NOMO-1 (cell line): ENCODE results near the gene CNTNAP2.
A peak's percentile ranks its signal among the peaks of the same experiment; 100 is the strongest.

ENCODE experiments used
- DNase-seq, 2 experiments: peaks; one replicate each; lab custom pipeline; 2025; ENCODE audit not compliant: unreplicated experiment in 2 of 2; lab: John Stamatoyannopoulos, UW

CNTNAP2 gene

DNA sequence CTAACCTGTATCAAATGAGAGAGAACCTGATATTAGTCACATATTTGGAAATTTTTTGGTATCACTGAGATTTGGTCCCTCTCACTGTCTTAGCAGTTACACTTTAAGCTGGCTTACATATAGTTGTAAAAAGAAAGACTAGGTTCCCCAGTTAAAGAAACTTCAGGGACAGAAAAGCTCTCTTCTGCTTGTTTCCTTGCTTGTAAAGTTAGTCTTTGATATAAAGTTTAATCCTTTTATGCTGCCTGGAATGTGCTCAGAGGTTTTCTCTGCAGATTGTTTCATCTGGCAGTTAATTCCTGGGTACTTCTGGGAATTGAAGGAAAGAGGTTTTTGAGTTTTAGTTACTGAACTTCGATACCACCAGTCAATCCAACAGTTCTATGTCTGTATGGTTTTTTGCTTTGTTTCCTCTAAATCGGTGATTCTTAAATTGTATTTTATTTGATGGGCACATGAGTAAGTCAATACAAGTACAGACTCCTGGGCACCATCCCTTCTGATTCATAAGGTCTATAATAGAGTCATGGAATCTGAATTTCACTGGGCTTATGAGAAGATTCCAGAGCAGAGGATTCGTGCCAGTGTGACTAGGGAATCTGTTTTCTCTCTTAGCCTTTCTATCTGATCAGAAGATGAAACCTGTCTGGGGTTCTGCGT lies 1393.1 kb downstream of the CNTNAP2 start:
- DNase-seq = no peak

DNA sequence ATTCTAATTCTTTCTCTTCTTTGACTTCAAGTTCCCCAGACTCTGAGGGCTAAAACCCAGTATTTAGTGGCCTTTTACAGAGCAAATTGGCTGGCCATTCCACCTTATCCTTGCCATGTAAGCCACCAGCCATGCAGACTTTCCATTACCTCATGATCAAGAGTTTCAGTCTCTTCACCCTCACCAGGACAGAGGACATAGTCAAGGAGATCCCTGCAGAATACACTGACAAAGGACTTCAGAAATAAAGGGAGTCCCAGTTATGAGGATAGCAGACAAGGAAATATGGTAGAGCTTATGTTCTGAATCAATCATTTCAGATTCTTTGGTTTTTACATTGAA lies 1393.6 kb downstream of the CNTNAP2 start:
- DNase-seq = no peak

DNA sequence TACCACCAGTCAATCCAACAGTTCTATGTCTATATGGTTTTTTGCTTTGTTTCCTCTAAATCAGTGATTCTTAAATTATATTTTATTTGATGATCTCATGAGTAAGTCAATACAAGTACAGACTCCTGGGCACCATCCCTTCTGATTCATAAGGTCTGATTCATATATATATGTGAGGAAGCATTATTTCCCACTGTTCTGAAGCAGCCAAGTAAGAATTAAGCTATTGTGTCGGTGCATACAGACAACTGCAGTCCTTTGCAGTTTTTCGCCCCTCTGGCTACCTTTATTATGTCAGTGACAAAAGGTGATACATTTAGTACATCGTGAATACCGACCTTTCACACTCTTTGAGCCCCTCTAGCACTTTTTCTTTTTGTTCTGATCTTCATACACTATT lies 1394.3 kb downstream of the CNTNAP2 start:
- no peak for DNase-seq

- DNase-seq = no peak
Observed at GRCh38 chr7:147513451-147513850, 1396.8 kb downstream of the CNTNAP2 start.

- no peak for DNase-seq
Observed at GRCh38 chr7:147516391-147516790, 1399.8 kb downstream of the CNTNAP2 start.

- DNase-seq = no peak
Observed at GRCh38 chr7:147519062-147519461, 1402.5 kb downstream of the CNTNAP2 start.

GRCh38 chr7:147523056-147523455 lies 1406.5 kb downstream of the CNTNAP2 start:
- no peak for DNase-seq

GRCh38 chr7:147524726-147525250 lies 1408.2 kb downstream of the CNTNAP2 start:
- no peak for DNase-seq

- no peak for DNase-seq
Observed at GRCh38 chr7:147525325-147525724, 1408.7 kb downstream of the CNTNAP2 start.

GRCh38 chr7:147535701-147536111 lies 1419.1 kb downstream of the CNTNAP2 start:
- DNase-seq = no peak

- DNase-seq = no peak
Observed at GRCh38 chr7:147539685-147540084, 1423.1 kb downstream of the CNTNAP2 start.

DNA sequence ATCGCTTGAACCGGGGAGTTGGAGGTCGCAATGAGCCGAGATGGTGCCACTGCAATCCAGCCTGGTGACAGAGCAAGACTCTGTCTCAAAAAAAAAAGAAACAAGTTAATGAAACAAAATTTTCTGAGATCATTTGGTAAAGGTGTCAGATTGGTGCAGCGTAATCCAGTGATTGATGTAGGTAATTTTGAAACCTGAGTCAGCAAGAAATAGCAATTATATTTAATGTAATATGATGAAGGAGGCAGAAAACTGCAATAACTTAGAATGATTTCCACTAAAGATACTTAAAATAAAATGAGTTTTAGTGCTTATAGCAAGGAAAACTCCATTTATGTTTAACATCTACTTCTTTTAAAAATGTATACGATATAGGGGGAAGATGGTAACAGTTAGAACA lies 1424.1 kb downstream of the CNTNAP2 start:
- DNase-seq = no peak

GRCh38 chr7:147541261-147541660 lies 1424.7 kb downstream of the CNTNAP2 start:
- DNase-seq = no peak

DNA sequence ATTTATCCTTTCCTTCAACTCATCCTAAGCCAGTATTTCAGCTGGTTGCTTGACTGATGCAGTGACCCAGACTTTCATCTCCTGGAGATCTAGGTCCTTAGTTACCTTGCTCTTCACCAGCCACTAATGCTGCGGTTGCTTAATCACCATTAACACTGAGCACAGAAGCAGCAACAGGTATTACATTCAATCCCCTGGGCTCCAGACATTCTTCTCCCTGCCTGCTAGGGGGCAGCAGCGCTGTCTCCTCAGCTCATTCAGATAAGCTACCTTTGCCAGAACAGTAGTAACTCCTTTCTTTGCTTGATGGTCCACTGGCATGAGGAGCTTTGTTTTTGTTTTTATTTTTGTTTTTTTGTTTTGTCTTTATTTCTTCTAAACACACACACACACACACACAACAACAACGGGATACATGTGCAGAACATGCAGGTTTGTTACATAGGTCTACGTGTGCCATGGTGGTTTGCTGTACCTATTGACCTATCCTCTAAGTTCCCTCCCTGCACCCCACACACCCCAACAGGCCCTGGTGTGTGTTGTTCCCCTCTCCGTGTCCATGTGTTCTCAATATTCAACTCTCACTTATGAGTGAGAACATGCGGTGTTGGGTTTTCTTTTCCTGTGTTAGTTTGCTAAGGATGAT lies 1430.8 kb downstream of the CNTNAP2 start:
- DNase-seq = peak in 1 of 2 experiments; percentile 22

- DNase-seq = no peak
Observed at GRCh38 chr7:147556317-147556716, 1439.7 kb downstream of the CNTNAP2 start.

DNA sequence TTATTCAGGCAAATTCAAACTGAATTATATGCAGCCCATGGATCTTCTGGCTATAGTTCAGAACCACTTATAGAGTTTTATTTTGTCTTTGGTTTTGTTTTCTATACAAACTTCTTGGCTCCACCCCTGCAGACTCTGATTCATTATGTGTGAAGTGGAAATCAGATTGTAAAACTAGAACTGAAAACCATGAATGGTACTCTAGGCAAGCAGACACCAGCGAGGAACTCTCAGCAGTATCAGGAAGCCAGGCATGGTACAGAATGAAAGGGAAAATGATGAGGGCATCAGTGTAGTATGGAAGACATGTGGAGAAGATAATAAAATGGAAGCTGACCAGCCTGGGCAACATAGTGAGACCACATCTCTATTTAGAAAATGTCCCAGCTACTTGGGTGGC lies 1447.1 kb downstream of the CNTNAP2 start:
- no peak for DNase-seq

GRCh38 chr7:147564786-147565476 lies 1448.3 kb downstream of the CNTNAP2 start:
- no peak for DNase-seq

- no peak for DNase-seq
Observed at GRCh38 chr7:147567043-147567442, 1450.4 kb downstream of the CNTNAP2 start.

DNA sequence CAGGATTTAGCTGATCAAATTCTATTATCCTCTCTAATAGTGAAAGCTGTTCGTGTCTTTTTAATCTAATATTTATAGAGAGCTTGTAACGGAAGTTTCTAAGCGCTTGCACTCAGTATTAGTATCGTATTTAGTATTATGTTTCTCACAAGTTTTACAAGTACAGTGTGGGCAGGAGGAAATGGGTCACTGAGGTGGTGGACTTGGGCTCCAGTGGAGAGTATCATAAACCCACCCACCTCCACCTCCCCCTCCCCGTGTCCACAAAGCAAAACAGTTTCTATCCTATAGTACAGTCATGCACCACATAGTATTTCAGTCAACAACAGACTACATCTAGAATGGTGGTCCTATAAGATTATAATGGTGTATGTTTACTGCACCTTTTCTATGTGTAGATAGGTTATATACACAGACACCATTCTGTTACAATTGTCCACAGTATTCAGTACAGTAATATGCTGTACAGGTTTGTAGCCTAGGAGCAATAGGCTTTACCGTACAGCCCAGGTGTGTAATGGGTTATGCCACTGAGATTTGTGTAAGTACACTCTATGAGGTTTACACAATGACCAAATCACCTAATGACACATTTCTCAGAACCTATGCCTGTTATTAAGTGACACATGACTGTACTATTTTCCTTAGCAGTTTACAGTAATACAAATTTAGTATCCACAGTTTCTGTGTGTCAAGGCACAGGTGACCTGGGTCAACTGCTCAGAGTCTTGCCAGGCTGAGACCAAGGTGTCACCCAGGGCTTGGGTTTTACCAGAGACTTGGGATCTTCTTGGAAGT lies 1452.7 kb downstream of the CNTNAP2 start:
- no peak for DNase-seq

DNA sequence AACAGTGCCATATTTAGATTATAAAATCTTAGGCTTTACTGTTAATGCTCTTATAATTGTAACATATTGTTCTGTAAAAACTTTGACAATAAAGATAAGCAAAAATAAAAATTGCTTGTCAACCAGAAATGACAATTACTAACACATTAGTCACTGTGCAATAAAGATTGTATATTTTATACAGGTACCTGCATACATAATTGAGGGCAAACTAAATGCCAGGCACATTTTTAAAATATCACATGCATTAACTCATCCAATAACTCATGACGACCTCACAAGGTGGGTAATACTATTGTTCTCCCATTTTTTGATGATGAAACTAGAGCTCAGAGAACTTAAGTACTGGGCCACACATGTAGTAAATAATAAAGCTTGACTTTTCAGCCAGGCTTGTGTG lies 1453.8 kb downstream of the CNTNAP2 start:
- no peak for DNase-seq
